ENCODE measurements around the gene DCTN4.

DCTN4 gene

GRCh38 chr5:150710165-150710564 is 48.7 kb downstream of the DCTN4 start:
- H3K4me3 ChIP-seq (ENCODE audit: control insufficient read depth, low read depth, low read length) = no peak overlapping the region
- TF ChIP-seq, protein P1, sequence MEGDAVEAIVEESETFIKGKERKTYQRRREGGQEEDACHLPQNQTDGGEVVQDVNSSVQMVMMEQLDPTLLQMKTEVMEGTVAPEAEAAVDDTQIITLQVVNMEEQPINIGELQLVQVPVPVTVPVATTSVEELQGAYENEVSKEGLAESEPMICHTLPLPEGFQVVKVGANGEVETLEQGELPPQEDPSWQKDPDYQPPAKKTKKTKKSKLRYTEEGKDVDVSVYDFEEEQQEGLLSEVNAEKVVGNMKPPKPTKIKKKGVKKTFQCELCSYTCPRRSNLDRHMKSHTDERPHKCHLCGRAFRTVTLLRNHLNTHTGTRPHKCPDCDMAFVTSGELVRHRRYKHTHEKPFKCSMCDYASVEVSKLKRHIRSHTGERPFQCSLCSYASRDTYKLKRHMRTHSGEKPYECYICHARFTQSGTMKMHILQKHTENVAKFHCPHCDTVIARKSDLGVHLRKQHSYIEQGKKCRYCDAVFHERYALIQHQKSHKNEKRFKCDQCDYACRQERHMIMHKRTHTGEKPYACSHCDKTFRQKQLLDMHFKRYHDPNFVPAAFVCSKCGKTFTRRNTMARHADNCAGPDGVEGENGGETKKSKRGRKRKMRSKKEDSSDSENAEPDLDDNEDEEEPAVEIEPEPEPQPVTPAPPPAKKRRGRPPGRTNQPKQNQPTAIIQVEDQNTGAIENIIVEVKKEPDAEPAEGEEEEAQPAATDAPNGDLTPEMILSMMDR (conservative IDR thresholded peaks at IDR 0.05; ENCODE audit: control insufficient read depth, insufficient read depth, low read depth, low read length) = peak; percentile 23
- DNase-seq (ENCODE audit: low read depth) = no peak

GRCh38 chr5:150706776-150707390 is 51.9 kb downstream of the DCTN4 start:
- no peak for DNase-seq (ENCODE audit: low read depth)
- TF ChIP-seq, protein P1 (conservative IDR thresholded peaks at IDR 0.05; ENCODE audit: control insufficient read depth, insufficient read depth, low read depth, low read length) = no peak
- H3K4me3 ChIP-seq (ENCODE audit: control insufficient read depth, low read depth, low read length) = no peak overlapping the region

DNA sequence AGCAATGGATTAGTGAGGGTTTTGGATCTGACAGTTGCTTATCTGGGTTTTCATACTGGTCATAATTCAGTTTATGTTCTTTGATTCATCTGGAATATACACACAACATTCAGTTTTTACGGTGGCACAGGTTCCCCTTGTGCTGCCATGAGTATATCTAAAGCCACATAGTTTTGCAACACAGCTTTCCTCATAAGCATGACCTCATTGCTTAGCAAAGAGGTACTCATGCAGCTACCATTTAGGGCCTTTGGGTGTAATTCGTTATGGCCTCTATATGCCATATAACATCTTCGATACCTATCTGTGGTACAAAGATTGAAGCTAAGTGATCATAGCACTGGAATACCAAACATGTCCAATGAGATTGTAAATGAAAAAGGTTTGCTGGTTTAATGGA is 55.1 kb downstream of the DCTN4 start:
- TF ChIP-seq, protein P1 (conservative IDR thresholded peaks at IDR 0.05; ENCODE audit: control insufficient read depth, insufficient read depth, low read depth, low read length) = no peak
- no peak overlapping the region for H3K4me3 ChIP-seq (ENCODE audit: control insufficient read depth, low read depth, low read length)
- DNase-seq (ENCODE audit: low read depth) = peak; percentile 35

GRCh38 chr5:150700594-150701377 is 58.0 kb downstream of the DCTN4 start, which contains the start of gene RBM22:
RBM22 (minus strand) TSS chr5:150701062; CDS start chr5:150700985, 77 bp downstream.
- H3K4me3 ChIP-seq (ENCODE audit: control insufficient read depth, low read depth, low read length) = peak within 1 kb of the TSS; percentile 98
- TF ChIP-seq, protein P1 (conservative IDR thresholded peaks at IDR 0.05; ENCODE audit: control insufficient read depth, insufficient read depth, low read depth, low read length) = peak; percentile 45
- peak; percentile 82 for DNase-seq (ENCODE audit: low read depth)

- TF ChIP-seq, protein P1 (conservative IDR thresholded peaks at IDR 0.05; ENCODE audit: control insufficient read depth, insufficient read depth, low read depth, low read length) = no peak
- no peak for DNase-seq (ENCODE audit: low read depth)
- peak overlapping the region; percentile 98 for H3K4me3 ChIP-seq (ENCODE audit: control insufficient read depth, low read depth, low read length)
Observed at GRCh38 chr5:150700246-150700593, 58.6 kb downstream of the DCTN4 start.

DNA sequence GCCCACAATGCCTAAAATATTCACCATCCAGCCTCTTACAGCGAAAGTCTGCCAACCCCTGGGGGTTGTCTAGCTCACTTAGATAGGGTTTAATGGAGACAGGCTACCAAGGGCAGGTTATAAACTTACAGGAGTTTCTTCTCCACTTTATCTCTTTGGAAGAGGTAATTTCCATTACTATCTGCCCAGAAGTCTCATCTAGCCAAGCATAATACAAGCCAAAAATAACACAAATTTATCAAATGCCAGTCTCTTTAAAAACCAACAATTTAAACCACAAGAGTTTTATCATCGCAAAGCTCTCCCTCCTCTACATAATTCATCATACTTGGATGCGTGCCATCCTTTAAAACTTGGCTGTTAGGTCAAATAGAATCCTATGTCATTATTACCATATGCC is 64.2 kb downstream of the DCTN4 start:
- peak; percentile 67 for DNase-seq (ENCODE audit: low read depth)
- H3K4me3 ChIP-seq (ENCODE audit: control insufficient read depth, low read depth, low read length) = no peak overlapping the region
- TF ChIP-seq, protein P1 (conservative IDR thresholded peaks at IDR 0.05; ENCODE audit: control insufficient read depth, insufficient read depth, low read depth, low read length) = no peak

Measured in fibroblast of mammary gland (primary cell).